Glomerular endothelial cell (primary cell): Measurements from ENCODE around the gene SLF2. TPM values are rescaled to one million over a fixed set of nuclear protein-coding genes. Genes with fewer than 3 reads are reported as not detected.

Experiments
- DNase-seq: peaks from one replicate; pipeline ENCODE4 v3.0.0-alpha.2; 2011; ENCODE audit warnings: low read depth, low spot score; ENCODE audit errors: extremely low read depth
- total RNA-seq: library from RNA; depleted of rRNA; stranded (reverse); fragments of >200 nt; gene quantifications from 2 replicates; pipeline ENCODE4 v1.2.3, GENCODE V29; 2015

SLF2 gene
- total RNA-seq, 1 donor from 2014 or later = 29.5 TPM

DNA sequence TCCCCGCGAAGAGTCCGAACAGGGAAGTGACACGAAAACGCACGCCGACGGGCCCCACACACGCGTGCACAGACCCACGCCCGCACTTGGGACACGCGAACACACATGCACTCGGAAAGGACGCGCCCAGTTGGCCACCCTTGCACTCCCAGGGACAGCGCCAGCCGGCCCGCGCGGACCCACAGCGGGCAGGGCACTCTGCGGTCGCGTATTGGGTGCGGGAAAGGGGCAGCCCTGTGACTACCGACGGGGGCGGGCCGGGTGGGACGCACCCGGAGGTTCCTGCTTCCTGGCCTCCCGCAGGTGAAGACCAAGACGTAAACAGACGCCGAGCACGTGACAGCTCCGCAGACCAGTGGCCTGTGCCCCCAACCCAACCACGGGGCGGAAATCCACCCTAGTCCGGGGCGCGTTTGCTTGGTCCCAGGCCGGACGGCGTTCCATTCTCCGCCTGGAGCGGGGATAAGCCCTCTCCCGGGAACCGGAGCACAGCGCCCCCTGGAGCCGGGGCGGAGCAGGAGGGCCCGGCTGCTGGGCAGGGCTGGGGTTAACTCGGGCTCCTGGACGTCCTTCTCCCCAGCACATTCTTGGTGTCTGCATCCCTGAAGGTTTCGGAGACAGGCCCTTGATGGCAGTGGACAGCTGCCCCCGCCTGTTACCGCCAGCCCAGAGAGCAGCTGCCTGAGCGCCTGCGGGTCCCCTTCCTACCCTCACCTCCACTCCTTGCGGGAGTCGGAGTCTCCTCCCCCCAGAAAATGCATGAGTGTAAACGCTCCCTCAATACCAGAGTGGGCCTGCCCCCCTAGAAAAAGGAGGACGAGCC lies 84.8 kb downstream of the SLF2 start:
- no peak for DNase-seq

DNA sequence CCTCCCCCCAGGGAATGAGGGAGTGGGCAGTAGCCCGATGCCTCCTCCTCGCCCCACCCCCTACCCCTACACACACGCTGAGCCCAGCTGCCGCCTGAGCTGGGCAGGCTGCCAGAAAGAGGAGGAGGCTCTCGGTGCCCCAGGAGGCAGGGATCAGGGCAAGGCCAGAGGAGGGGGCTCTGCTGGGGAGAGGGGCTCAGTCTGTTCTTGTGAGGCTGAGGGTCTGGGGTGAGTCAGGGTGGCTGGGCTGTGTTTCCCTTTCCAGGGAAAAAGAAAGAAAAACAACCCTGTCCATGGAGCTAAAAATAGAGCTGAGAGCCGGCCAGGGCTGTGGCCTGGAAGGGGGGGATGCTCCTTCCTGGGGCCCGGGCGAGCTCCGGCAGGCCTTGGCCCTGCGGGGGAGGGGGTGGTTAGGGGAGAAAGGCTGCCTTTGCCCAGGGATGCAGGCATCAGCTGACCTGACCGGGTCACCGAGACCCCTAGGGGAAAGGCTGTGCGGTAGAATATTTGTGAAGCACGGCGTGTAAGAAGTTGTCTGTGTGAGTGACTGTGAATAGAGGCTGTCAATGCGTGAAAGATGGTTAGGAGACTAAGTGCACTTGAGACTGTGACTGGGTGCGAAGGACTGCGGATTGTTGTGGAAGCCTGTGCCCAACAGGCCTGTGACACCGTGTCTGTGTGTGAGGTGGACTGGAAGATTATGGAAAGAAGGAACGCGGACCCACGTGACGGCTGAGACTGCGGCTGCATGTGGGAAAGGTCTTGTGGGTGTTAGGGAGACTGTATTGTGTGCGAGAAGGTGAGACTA lies 85.6 kb downstream of the SLF2 start:
- no peak for DNase-seq

DNA sequence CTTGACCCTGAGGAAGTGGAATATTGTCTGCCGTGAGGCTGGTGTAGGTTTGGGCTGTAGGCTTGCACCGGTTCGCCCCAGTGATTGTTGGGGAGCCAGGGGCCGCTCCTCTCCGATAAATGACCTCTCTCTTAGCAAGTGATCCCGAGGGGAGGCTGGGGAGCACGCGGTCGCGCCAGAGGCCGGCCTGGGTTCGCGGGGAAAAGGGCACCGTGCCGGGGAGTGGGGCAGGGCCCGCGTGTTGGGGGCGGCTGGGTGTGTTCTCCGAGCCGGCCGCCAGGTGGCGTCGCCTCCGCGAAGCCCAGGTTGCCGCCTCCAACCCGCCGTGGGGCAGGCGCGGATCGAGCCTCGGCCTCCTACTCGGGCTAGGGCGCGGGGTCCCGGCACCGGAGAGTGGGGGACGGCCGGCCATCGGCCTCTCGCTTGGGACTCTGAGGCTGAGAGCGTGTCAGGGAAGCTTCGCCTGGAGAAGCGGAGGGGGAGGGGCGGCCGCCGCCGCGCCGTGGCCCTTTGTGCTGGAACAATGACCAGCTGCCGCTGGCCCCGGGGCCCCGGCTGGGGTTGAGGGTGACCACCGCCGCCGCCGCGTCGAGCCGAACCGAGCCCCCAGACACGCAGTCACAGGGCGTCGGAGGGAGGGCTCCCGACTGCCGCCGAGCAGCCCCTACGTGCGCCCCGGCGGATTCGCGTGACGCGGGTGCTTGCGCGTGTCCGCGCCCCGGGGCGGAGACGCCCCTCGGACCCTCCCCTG lies 86.4 kb downstream of the SLF2 start:
- DNase-seq = no peak

DNA sequence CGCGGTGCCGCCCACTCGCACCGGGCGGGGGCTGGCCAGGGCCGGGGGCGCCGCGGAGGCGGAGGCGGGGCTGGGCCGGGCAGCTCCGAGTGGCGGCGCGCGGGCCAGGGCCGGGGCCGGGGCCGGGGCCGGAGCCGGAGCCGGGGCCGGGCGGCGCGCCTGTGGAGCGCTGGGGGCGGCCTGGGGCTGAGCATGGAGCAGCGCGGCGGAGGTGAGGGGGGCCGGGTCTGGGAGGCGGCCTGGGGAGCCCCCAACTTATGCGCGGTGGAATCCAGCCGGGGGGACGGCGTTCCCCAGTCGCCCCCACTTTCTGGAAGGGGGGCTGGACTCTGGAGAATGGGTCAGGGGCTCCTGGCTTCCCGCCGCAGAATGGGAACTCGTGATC lies 87.0 kb downstream of the SLF2 start, which contains the start of gene LZTS2:
LZTS2 (plus strand) TSS at position 67 of the 385 bp plus-strand sequence. CDS start 2,731 bp downstream, outside the sequence.
- DNase-seq = no peak

DNA sequence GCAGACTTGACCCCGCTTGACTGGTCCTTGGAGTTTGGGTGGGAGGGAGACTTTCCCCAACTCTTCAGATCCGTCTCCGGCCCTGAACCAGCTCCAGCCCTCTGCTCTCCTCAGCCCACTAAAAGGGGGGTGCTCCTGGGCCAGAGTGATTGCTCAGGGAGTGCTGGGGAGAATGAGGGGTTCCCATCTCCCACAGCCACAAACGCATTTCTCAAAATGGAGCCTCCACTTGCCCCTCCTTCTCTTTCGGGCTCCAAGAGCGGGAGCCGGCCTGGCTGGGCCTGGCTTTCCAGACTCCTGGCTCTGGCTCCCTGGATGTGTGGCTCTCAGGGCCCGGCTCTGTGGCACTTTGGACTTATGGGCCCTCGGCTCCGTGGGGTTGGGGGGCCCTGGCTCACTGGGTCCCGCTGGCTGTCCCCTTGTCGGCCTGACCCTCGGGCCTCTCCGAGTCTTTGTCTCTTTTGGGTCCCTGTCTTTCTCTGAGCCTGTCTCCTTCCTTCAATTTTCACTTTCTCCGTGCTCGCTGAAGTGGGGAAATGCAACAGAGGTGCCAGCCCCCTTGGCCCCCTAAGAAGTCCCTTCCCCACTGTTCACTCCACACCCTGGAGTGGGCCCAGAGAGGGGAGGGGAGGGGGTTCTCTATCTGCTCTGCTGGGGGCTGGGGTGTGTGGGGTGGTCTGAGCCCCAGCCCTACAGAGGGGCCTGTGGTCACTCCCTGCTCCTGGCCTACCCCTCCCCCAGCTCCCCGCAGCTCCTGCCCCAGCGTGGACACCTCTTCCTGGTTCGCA lies 87.6 kb downstream of the SLF2 start:
- no peak for DNase-seq

DNA sequence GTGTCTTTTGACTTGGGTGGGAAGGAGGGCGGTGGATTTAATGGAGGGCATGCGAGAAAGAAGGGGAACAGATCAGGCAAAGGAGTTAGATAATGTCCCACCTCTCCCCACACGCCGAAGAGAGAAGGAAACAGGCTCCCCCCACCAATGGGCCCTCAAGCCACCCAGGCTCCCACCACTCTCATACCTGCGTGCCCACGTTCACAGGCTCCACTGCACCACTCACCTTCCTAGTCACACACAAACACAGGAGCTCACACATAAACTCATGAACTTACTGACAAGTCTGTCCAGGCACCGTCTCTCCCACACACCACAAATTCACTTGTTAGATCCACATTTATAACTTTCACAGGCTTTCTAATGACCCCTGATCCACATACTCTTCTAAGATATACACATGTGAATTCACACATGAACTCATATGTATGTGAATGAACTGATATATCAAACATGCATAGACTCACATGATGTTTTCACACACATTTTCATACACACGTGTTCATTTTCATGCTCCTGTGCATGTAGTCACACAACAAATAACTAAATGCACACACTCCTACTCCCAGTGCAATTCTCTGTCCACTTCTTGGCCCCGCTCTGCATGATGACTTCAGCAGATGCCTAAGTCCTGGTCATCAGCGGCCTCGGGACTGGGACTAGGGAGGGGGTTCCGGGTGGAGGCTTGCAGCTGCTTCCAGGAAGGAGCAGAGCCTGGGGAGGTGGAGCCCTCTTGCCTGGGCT lies 88.3 kb downstream of the SLF2 start:
- DNase-seq = peak; percentile 68

DNA sequence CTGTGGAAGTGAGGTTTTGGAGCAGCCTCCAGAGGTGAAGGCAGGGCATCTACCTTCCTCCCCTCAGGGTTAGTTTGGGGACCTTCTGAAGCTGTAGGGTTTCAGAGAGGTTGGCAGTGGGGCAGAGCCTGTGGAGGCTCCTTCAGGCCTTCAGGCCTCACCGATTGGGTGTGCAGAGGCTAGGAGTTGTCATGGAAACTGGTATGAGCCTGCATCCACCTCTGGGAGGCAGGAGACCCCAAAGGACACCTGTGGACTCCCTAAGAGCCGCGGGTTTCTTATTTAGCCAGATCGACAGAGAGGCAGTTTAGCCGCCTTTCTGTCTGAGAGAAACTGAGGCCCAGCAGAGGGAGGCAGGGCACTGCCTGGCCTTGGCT lies 88.9 kb downstream of the SLF2 start:
- DNase-seq = no peak

DNA sequence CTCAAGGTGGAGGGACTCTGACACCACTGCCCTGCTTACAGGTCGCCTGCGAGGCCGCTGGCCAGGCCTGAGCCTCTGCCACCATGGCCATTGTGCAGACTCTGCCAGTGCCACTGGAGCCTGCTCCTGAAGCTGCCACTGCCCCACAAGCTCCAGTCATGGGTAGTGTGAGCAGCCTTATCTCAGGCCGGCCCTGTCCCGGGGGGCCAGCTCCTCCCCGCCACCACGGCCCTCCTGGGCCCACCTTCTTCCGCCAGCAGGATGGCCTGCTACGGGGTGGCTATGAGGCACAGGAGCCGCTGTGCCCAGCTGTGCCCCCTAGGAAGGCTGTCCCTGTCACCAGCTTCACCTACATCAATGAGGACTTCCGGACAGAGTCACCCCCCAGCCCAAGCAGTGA lies 89.7 kb downstream of the SLF2 start:
- DNase-seq = no peak

DNA sequence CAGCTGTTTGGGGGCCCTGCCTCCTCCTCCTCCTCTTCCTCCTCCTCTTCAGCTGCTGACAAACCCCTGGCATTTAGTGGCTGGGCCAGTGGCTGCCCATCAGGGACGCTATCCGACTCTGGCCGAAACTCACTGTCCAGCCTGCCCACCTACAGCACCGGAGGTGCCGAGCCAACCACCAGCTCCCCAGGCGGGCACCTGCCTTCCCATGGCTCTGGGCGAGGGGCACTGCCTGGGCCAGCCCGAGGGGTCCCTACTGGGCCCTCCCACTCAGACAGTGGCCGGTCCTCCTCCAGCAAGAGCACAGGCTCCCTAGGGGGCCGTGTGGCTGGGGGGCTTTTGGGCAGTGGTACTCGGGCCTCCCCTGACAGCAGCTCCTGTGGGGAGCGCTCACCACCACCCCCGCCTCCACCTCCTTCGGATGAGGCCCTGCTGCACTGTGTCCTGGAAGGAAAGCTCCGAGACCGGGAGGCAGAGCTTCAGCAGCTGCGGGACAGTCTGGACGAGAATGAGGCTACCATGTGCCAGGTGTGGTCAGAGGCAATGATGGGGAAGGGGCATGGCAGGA lies 91.0 kb downstream of the SLF2 start:
- no peak for DNase-seq

DNA sequence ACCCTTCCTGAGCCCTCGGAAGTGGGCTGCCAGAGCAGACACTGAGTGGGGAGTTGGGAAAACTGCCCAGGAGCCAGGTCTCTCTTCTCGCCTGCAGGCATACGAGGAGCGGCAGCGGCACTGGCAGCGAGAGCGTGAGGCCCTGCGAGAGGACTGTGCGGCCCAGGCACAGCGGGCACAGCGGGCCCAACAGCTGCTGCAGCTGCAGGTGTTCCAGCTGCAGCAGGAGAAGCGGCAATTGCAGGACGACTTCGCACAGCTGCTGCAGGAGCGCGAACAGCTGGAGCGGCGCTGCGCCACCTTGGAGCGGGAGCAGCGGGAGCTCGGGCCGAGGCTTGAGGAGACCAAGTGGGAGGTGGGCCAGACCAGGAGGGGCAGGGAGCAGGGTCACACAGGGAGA lies 92.6 kb downstream of the SLF2 start:
- DNase-seq = no peak

DNA sequence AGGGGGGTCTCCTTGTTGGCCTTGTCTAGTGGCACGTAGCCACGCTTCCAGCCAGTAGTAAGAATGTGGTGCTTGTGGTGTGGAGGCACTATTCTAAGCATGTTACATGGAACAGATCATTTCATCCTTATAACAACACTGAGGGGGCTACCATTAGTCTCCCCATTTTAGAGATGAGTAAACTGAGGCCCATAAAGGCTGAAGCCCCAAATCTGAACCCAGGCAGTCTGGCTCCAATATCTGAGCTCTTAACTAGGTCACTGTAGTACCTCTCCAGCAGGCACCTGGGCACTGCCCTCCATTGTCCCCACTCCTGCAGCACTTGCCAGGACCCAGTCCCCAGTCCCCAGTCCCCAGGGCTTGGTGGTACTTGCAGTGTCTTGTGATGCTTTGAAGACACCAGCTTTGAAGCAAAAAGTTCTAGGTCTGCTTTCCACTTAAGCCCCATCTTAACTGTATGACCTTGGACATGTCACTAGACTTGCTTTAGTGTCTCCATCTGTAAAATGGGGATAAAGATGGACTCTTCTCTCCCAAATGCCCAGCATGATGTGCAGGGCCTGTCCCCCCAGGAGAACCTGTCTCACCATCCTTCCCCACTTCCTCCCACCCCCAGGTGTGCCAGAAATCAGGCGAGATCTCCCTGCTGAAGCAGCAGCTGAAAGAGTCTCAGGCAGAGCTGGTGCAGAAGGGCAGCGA lies 93.3 kb downstream of the SLF2 start:
- DNase-seq = no peak

DNA sequence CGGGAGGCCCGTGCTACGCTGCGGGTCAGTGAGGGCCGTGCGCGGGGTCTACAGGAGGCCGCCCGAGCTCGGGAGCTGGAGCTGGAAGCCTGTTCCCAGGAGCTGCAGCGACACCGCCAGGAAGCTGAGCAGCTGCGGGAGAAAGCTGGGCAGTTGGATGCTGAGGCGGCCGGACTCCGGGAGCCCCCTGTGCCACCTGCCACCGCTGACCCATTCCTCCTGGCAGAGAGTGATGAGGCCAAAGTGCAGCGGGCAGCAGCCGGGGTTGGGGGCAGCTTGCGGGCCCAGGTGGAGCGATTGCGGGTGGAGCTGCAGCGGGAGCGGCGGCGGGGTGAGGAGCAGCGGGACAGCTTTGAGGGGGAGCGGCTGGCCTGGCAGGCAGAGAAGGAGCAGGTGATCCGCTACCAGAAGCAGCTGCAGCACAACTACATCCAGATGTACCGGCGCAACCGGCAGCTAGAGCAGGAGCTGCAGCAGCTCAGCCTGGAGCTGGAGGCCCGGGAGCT lies 93.9 kb downstream of the SLF2 start:
- no peak for DNase-seq

DNA sequence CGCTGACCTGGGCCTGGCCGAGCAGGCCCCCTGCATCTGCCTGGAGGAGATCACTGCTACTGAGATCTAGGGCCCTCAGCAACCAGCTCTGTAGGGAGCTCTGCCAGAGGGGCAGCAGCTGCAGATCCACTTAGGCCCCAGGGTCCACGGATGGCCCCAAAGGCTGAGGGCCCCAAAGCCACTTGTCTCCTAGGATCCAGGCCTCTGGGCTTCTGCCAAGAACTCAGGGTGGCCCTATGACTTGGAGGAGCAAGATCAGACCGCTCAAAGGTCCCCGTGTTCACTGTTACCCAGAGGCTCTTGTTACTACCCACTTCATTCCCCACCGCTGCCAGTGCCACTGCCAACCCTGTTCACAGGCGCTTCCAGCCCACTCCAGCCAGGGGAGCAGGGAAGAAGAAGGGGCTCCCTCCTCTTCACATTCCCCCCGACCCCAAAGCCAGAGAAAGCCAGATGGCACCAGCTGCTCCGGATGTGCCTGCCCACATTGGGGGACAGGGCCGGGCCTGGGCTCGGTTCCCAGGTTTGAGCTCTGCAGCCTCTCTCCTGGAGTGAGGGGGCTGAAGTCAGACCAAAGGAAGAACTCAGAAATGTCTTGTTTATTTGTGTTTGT lies 94.4 kb downstream of the SLF2 start:
- DNase-seq = no peak

DNA sequence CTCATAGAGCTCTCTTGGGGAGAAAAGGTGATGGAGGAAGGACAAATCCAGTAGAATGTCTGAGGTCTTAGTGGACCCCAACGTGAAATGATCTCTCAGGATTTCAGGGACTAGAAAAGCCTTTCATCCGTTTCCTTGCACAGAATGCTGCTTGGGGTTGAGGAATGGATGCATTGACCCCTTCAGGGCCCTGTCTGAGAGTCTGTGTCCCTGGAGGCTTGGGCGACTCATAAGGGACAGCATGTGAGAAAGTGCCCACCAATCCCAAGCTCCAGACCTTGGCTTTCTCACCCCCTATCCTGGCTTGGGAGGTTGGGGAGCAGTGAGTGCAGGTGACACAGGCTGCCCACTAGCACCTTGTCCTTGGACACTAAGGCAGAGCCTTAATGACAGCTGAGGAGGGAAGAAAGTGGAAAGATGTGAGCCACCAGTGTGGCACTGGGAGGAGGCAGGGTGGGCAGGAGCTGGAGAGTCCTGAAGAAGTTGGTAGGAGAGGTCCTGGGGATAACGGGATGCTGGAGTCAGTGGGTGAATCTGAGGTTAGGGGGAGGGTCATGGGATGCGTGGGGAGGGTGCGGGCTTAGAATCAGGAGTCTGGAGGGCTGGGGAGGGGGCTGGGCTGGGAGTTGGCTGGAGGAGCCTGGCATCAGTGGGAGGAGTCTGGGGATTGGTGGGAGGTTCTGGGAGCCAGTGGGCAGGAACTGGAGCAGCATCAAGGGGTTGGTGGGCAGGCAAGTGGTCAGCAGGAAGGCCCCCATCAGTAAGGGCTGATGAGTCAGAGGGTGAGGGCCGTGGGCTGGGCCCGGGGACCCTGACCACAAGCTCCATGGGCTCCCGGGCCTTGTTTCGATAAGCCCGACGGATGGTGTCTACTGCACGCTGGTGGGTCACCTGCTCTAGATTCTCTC lies 95.4 kb downstream of the SLF2 start:
- no peak for DNase-seq

DNA sequence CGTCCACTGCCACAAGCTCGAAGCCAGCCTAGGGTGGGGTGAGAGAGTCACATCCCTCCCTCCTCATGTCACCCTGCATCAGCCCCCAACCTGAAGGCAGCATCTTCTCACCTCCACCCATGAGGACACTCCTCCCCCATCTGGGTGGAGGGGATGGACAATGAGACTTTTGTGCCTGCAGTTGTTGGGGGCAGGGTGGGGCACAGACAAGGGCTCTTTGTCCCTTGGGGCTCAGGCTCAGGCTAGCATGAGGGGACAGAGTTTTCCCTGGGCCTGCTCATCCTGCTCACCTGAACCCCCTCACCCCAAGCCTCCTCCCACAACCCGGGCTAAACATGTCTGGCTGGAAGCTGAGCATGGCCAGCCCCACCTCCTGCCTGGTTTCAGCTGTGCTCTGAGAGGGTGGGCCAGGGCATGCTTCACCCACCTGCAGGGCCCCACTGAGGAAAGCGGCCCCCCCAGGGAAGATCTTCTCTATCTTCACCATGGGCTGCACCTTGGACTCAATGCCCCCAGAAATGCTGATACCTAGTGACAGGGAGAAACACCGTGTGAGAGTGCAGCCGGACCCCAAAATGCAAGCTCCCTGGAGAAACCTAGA lies 96.2 kb downstream of the SLF2 start:
- no peak for DNase-seq

DNA sequence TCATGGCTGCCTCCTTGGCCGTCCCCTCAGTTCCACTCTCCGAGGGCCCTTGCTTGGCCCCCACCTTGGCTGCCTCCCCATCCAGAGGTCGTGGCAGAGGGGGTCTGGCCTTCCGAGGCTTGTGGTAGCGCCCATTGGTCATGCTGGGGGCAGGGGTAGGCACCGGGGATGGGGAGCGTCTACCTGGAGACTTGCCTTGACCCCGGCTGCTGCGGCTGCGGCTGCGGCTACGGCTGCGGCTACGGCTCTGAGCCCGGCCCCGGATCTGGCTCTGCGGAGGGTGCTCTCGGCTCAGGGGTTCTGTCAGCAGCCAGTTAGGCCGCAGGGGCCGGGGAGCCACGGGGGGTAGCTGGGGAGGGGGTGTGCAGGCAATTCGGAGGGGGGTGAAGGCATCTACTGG lies 97.6 kb downstream of the SLF2 start:
- DNase-seq = no peak
